HepG2 (cell line): Measurements from ENCODE around the gene ABCB8. TPM values are rescaled to one million over a fixed set of nuclear protein-coding genes. Genes with fewer than 3 reads are reported as not detected.

Experiments used
- ATAC-seq: fragments of 200-7000 bp; cut with Tn5 transposase; 3 replicates; pipeline ENCODE4 v1.9.1; 2020; ENCODE audit warnings: mild to moderate bottlenecking, moderate library complexity
- BruUV-seq: library from RNA; stranded (reverse); fragments of 400-500 nt; replicated peaks from 2 replicates; lab custom pipeline; 2021; lab: Mats Ljungman, UMichigan
- CTCF ChIA-PET: fragments of 300-600 bp; formaldehyde crosslinking; extraction: SDS; loops from one replicate; lab custom pipeline; 2021; ENCODE audit warnings: low total read pairs, inconsistent platforms, low intra/inter-chr PET ratio; lab: Yijun Ruan, JAX
- POLR2A ChIA-PET: fragments of 350-600 bp; sonication (Branson Sonifier 250); formaldehyde crosslinking; loops from one replicate; lab custom pipeline; 2020; ENCODE audit warnings: antibody characterized with exemption, inconsistent platforms; lab: Yijun Ruan, JAX
- DNase-seq: peaks from one replicate; pipeline ENCODE4 v3.0.0-alpha.2; 2015; ENCODE audit warnings: low spot score
- FAIRE-seq: peaks from 3 replicates; lab custom pipeline; 2011; peaks lifted over from hg19 to GRCh38; lab: Jason Lieb, UNC
- H2AFZ ChIP-seq: one replicate; pipeline ENCODE4 v1.6.1; 2011; ENCODE audit warnings: low read length, inconsistent platforms
- H3K27ac ChIP-seq: fragments of 300-600 bp; 3 replicates; pipeline ENCODE4 v1.8.0; 2011; ENCODE audit warnings: mixed run types, mild to moderate bottlenecking, mixed read lengths, low read length, inconsistent platforms; ENCODE audit not compliant: insufficient read depth; ENCODE audit errors: extremely low read length
- H3K27me3 ChIP-seq, 2 experiments: fragments of 200-600 bp in 1 of 2; 2 replicates in 1 of 2; 3 replicates in 1 of 2; pipeline versions ENCODE4 v1.6.0 to v1.8.0; 2011; ENCODE audit warnings: low read length in 2 of 2, mild to moderate bottlenecking in 2 of 2, moderate library complexity in 2 of 2, inconsistent platforms in 1 of 2; ENCODE audit not compliant: insufficient read depth in 2 of 2, control insufficient read depth in 1 of 2
- H3K36me3 ChIP-seq, 2 experiments: fragments of 200-600 bp in 1 of 2; replicated peaks in 1 of 2; 2 replicates in 1 of 2; 3 replicates in 1 of 2; pipeline versions ENCODE4 v1.5.1 to v1.8.0; 2011; ENCODE audit warnings: low read length in 2 of 2, inconsistent platforms in 1 of 2; ENCODE audit not compliant: insufficient read depth in 2 of 2, control insufficient read depth in 1 of 2
- H3K4me1 ChIP-seq: 2 replicates; pipeline ENCODE4 v1.5.1; 2012; ENCODE audit warnings: low read length, inconsistent platforms; ENCODE audit not compliant: insufficient read depth
- H3K4me2 ChIP-seq: 2 replicates; pipeline ENCODE4 v1.6.0; 2011; ENCODE audit warnings: low read depth, low read length, inconsistent platforms
- H3K4me3 ChIP-seq, 3 experiments: fragments of 200-600 bp in 1 of 3; sonication (generic), shearing (Covaris generic) in 1 of 3; replicated peaks in 1 of 3; 2 replicates each; pipeline ENCODE4 v1.5.1; 2011 to 2016; ENCODE audit warnings: low read length in 3 of 3, inconsistent platforms in 2 of 3, low read depth in 2 of 3, mild to moderate bottlenecking in 2 of 3, control low read depth in 1 of 3, mixed read lengths in 1 of 3; ENCODE audit not compliant: insufficient read depth in 1 of 3
- H3K79me2 ChIP-seq: one replicate; pipeline ENCODE4 v1.6.1; 2011; ENCODE audit warnings: low read length, inconsistent platforms; ENCODE audit not compliant: insufficient read depth
- H3K9ac ChIP-seq: 2 replicates; pipeline ENCODE4 v1.6.0; 2011; ENCODE audit warnings: mild to moderate bottlenecking, low read depth, low read length, inconsistent platforms; ENCODE audit not compliant: insufficient read depth
- H3K9me3 ChIP-seq: 2 replicates; pipeline ENCODE4 v1.5.1; 2012; ENCODE audit warnings: mild to moderate bottlenecking, low read length
- H4K20me1 ChIP-seq: 2 replicates; pipeline ENCODE4 v1.6.0; 2011; ENCODE audit warnings: inconsistent platforms, mild to moderate bottlenecking, low read length, moderate library complexity; ENCODE audit not compliant: insufficient read depth
- ELF4 ChIP-seq: sonication (generic); formaldehyde crosslinking; IDR thresholded peaks from 2 replicates; pipeline ENCODE4 v1.5.0; 2020; ENCODE audit warnings: missing genetic modification reagents, mild to moderate bottlenecking, moderate library complexity, borderline replicate concordance
- FOSL2 ChIP-seq: sonication (generic); formaldehyde crosslinking; IDR thresholded peaks from 2 replicates; pipeline ENCODE4 v1.4.0; 2020; ENCODE audit warnings: missing genetic modification reagents
- HCFC1 ChIP-seq: fragments of 150-350 bp; IDR thresholded peaks from 2 replicates; pipeline ENCODE4 v1.6.1; 2014; ENCODE audit warnings: low read depth, low read length
- HINFP ChIP-seq: sonication (generic); formaldehyde crosslinking; IDR thresholded peaks from 2 replicates; pipeline ENCODE4 v1.4.0; 2020; ENCODE audit warnings: low read depth, mild to moderate bottlenecking, missing genetic modification reagents
- IKZF4 ChIP-seq: sonication (generic); formaldehyde crosslinking; IDR thresholded peaks from 2 replicates; pipeline ENCODE4 v1.5.1; 2020; ENCODE audit warnings: borderline replicate concordance, mild to moderate bottlenecking, low read depth, missing genetic modification reagents; ENCODE audit errors: not compliant biosample characterization
- MYC ChIP-seq: sonication (generic); formaldehyde crosslinking; IDR thresholded peaks from 2 replicates; pipeline ENCODE4 v1.9.0; 2021; ENCODE audit warnings: missing genetic modification reagents, borderline replicate concordance
- NKX3-1 ChIP-seq: sonication (generic); formaldehyde crosslinking; IDR thresholded peaks from 2 replicates; pipeline ENCODE4 v1.5.0; 2020; ENCODE audit warnings: missing genetic modification reagents
- POLR2AphosphoS2 ChIP-seq: IDR thresholded peaks from 2 replicates; pipeline ENCODE4 v1.6.1; 2011; ENCODE audit warnings: low read depth, low read length, improper control_type of control experiment
- SALL1 ChIP-seq: sonication (generic); formaldehyde crosslinking; IDR thresholded peaks from 2 replicates; pipeline ENCODE4 v1.8.0; 2022; ENCODE audit warnings: mild to moderate bottlenecking, missing genetic modification reagents
- ZFP82 ChIP-seq: sonication (generic); formaldehyde crosslinking; IDR thresholded peaks from 2 replicates; pipeline ENCODE4 v1.5.1; 2020; ENCODE audit warnings: mild to moderate bottlenecking, missing genetic modification reagents, borderline replicate concordance
- ZNF446 ChIP-seq: sonication (generic); formaldehyde crosslinking; IDR thresholded peaks from 2 replicates; pipeline ENCODE4 v1.5.0; 2020; ENCODE audit warnings: mild to moderate bottlenecking, missing genetic modification reagents
- WGBS: methylation state at CpG from one replicate; pipeline ENCODE4 v1.1.6; 2017; ENCODE audit warnings: low lambda C conversion rate; 5-methylcytosine and 5-hydroxymethylcytosine counted together
- in situ Hi-C: cut with HindIII; loops from 2 replicates; pipeline ENCODE4 v1.10.0; 2017; ENCODE audit warnings: low pct_unique_long_range_greater_than_20kb; ENCODE audit not compliant: extremely low pct_ligation_motif_present
- intact Hi-C: fragments of 100-400 bp; cut with micrococcal nuclease; formaldehyde crosslinking; loops from one replicate; pipeline ENCODE4 v1.10.0; 2022; ENCODE audit not compliant: unreplicated experiment
- polyA plus RNA-seq, 8 experiments: library from polyadenylated mRNA; depleted of rRNA in 3 of 8; stranded (reverse) in 7 of 8; unstranded in 1 of 8; fragments of >200 nt; fragmentation: Illumina TruSeq in 4 of 8; extraction: Trizol in 4 of 8; gene quantifications; 2 replicates each; pipeline versions ENCODE4 v1.2.1 to v1.2.3, GENCODE V29; 2011 to 2016; ENCODE audit warnings: low read depth in 4 of 8, missing spikeins in 1 of 8, mixed read lengths in 1 of 8; ENCODE audit not compliant: insufficient read depth in 1 of 8
- total RNA-seq, 5 experiments: library from RNA; depleted of rRNA; stranded (reverse); fragments of >200 nt; fragmentation: Illumina TruSeq; extraction: Trizol; gene quantifications; 2 replicates each; pipeline ENCODE4 v1.2.3, GENCODE V29; 2016; ENCODE audit warnings: low read depth in 1 of 5

Gene ABCB8
- total and polyA plus RNA-seq, 2 of the 13 experiments (the other 11 are each of a cell fraction or from before 2014, with no cell fraction given), result 6.6 to 16.7 TPM

GRCh38 chr7:150990416-150991186 is 37.6 kb upstream of the ABCB8 start, which contains the start of gene NOS3:
Gene NOS3, plus strand, starts transcription at chr7:150991017. Its CDS starts 2,787 bp downstream, at chr7:150993804.
- Histone ChIP-seq H3K27me3 (peaks cover 4 to 52% of the 10 kb centered on the region in 2 experiments), H3K36me3 (no peaks in the 10 kb centered on the region), H3K4me1 (peaks cover 11% of the 10 kb centered on the region; the same call in 1 of the 2 replicates), H3K79me2 (no peaks in the 10 kb centered on the region), H3K9ac (no peak within 1 kb of the TSS), H3K9me3 (no peaks in the 10 kb centered on the region), H3K4me2 (no peak within 1 kb of the TSS), H2AFZ (no peak within 1 kb of the TSS), H4K20me1 (0 out of 2 replicates have a peak, but pooled peaks cover 2% of the 10 kb centered on the region), H3K4me3 (no peak within 1 kb of the TSS), H3K27ac (no peak within 1 kb of the TSS)
- intact Hi-C loops, result no loop called here
- DNase-seq (no peak), ATAC-seq (no peak), FAIRE-seq (no peak)
- in situ Hi-C loops, result no loop called here
- 11% methylated on average over 12 of the region's 12 CpGs for WGBS
- ChIA-PET POLR2A (interaction anchor here (1.0 kb wide), 1 partner anchor 19 kb away, joined by 3 read pairs; no protein-coding TSS in a partner anchor), CTCF (no interaction called here)
- no TSS peak for BruUV-seq
- TF ChIP-seq ZNF446 (CRISPR knock-in tag) (no peak), ZFP82 (CRISPR knock-in tag) (no peak), ELF4 (CRISPR knock-in tag) (no peak), FOSL2 (CRISPR knock-in tag) (peak; percentile 82), NKX3-1 (CRISPR knock-in tag) (no peak), SALL1 (CRISPR knock-in tag) (no peak)

- H3K27ac ChIP-seq, result no peak overlapping the region
- FAIRE-seq (no peak), ATAC-seq (no peak), DNase-seq (no peak)
- 17% methylated on average over 4 of the region's 6 CpGs for WGBS
- in situ Hi-C loops (no loop called here), intact Hi-C loops (no loop called here)
- no peaks in the 10 kb centered on the region for H3K79me2 ChIP-seq
- no TSS peak for BruUV-seq
- H3K36me3 ChIP-seq, result no peaks in the 10 kb centered on the region
- no peak overlapping the region for H3K4me3 ChIP-seq
- CTCF ChIA-PET, result no interaction called here
- no peak overlapping the region for H3K4me2 ChIP-seq
- H4K20me1 ChIP-seq, result no peaks in the 10 kb centered on the region
- POLR2A ChIA-PET, result no interaction called here
- H3K9me3 ChIP-seq, result no peaks in the 10 kb centered on the region
- TF ChIP-seq FOSL2 (CRISPR knock-in tag) (peak; percentile 44), POLR2AphosphoS2 (no peak), MYC (no peak), HINFP (CRISPR knock-in tag) (no peak), IKZF4 (CRISPR knock-in tag) (no peak), HCFC1 (no peak)
- no peak overlapping the region for H2AFZ ChIP-seq
- H3K27me3 ChIP-seq, result peaks cover 4 to 48% of the 10 kb centered on the region in 2 experiments
- peaks cover 11% of the 10 kb centered on the region; the same call in 1 of the 2 replicates for H3K4me1 ChIP-seq
- H3K9ac ChIP-seq, result no peak overlapping the region
Observed at GRCh38 chr7:150992051-150992640, 36.1 kb upstream of the ABCB8 start.
